Endothelial cell of umbilical vein (primary cell): ENCODE results near the gene MRAS. TPM values are rescaled to one million over a fixed set of nuclear protein-coding genes. Genes with fewer than 3 reads are reported as not detected.

Experiments
- BruUV-seq: library from RNA; stranded (reverse); fragments of 400-500 nt; replicated peaks from 2 replicates; lab custom pipeline; 2021; lab: Mats Ljungman, UMichigan
- CTCF ChIA-PET: fragments of 300-600, 350-600 bp; sonication (Branson Sonifier 250); formaldehyde crosslinking; loops from one replicate; lab custom pipeline; 2021; ENCODE audit warnings: antibody characterized with exemption, inconsistent platforms; lab: Charles Lee
- POLR2A ChIA-PET: fragments of 300-600, 350-600 bp; sonication (Branson Sonifier 250); formaldehyde crosslinking; loops from one replicate; lab custom pipeline; 2021; ENCODE audit warnings: antibody characterized with exemption, inconsistent platforms; lab: Charles Lee
- DNase-seq: peaks from one replicate; pipeline ENCODE4 v3.0.0-alpha.2; 2011; ENCODE audit warnings: low read depth, low spot score
- FAIRE-seq: peaks from 2 replicates; lab custom pipeline; 2011; peaks lifted over from hg19 to GRCh38; lab: Jason Lieb, UNC
- H2AFZ ChIP-seq: 2 replicates; pipeline ENCODE4 v1.6.0; 2012; ENCODE audit warnings: low read depth, low read length, control low read depth, inconsistent platforms
- H3K27ac ChIP-seq: 2 replicates; pipeline ENCODE4 v1.5.1; 2011; ENCODE audit warnings: low read depth, mild to moderate bottlenecking, control low read depth, low read length, moderate library complexity; ENCODE audit not compliant: insufficient read depth
- H3K27me3 ChIP-seq, 2 experiments: 2 replicates each; pipeline versions ENCODE4 v1.6.0 to v1.6.1; 2011; ENCODE audit warnings: low read length in 2 of 2, mixed read lengths in 1 of 2; ENCODE audit not compliant: control insufficient read depth in 2 of 2, insufficient read depth in 2 of 2
- H3K36me3 ChIP-seq, 2 experiments: 2 replicates in 1 of 2; 3 replicates in 1 of 2; pipeline ENCODE4 v1.5.1; 2011; ENCODE audit warnings: low read length in 2 of 2, mild to moderate bottlenecking in 1 of 2, moderate library complexity in 1 of 2; ENCODE audit not compliant: control insufficient read depth in 2 of 2, insufficient read depth in 2 of 2; ENCODE audit errors: extremely low read depth in 1 of 2
- H3K4me1 ChIP-seq: 3 replicates; pipeline ENCODE4 v1.5.1; 2011; ENCODE audit warnings: mild to moderate bottlenecking, low read length; ENCODE audit not compliant: control insufficient read depth, insufficient read depth; ENCODE audit errors: extremely low read depth
- H3K4me2 ChIP-seq: 2 replicates; pipeline ENCODE4 v1.6.1; 2011; ENCODE audit warnings: low read length, control low read depth, mixed read lengths; ENCODE audit not compliant: insufficient read depth
- H3K4me3 ChIP-seq, 3 experiments: fragments of 200-600 bp in 1 of 3; sonication (generic), shearing (Covaris generic) in 1 of 3; replicated peaks in 1 of 3; 2 replicates each; pipeline ENCODE4 v1.5.1; 2011 to 2016; ENCODE audit warnings: control low read depth in 3 of 3, low read length in 3 of 3, mild to moderate bottlenecking in 2 of 3, inconsistent platforms in 1 of 3, low read depth in 1 of 3, moderate library complexity in 1 of 3; ENCODE audit not compliant: insufficient read depth in 1 of 3
- H3K79me2 ChIP-seq: 2 replicates; pipeline ENCODE4 v1.6.0; 2012; ENCODE audit warnings: low read length, inconsistent platforms; ENCODE audit not compliant: control insufficient read depth, insufficient read depth
- H3K9ac ChIP-seq: replicated peaks from 2 replicates; pipeline ENCODE3; 2011; ENCODE audit warnings: low read length, control low read depth; ENCODE audit not compliant: insufficient read depth; ENCODE audit errors: extremely low read depth
- H3K9me1 ChIP-seq: replicated peaks from 3 replicates; pipeline ENCODE4 v1.6.0; 2011; ENCODE audit warnings: mild to moderate bottlenecking, low read length; ENCODE audit not compliant: control insufficient read depth, insufficient read depth; ENCODE audit errors: extremely low read depth
- H3K9me3 ChIP-seq: replicated peaks from 2 replicates; pipeline ENCODE4 v1.5.1; 2012; ENCODE audit warnings: low read length, inconsistent platforms; ENCODE audit not compliant: control insufficient read depth, insufficient read depth
- H4K20me1 ChIP-seq: replicated peaks from 2 replicates; pipeline ENCODE3; 2011; ENCODE audit warnings: mild to moderate bottlenecking, low read length; ENCODE audit not compliant: control insufficient read depth, insufficient read depth; ENCODE audit errors: extremely low read depth
- CTCF ChIP-seq, 2 donors: IDR thresholded peaks; 1 replicate in 1 of 2; 2 replicates in 1 of 2; pipeline ENCODE4 v1.5.1; 2011; ENCODE audit warnings: low read length in 2 of 2, mild to moderate bottlenecking in 2 of 2, moderate library complexity in 2 of 2, control low read depth in 1 of 2, inconsistent platforms in 1 of 2, low read depth in 1 of 2; ENCODE audit not compliant: insufficient read depth in 1 of 2; ENCODE audit errors: extremely low read depth in 1 of 2
- EZH2 ChIP-seq: IDR thresholded peaks from 2 replicates; pipeline ENCODE4 v1.6.1; 2012; ENCODE audit warnings: borderline replicate concordance, low read depth, mild to moderate bottlenecking, moderate library complexity, low read length, inconsistent platforms; ENCODE audit not compliant: severe bottlenecking
- FOS ChIP-seq: IDR thresholded peaks from 2 replicates; pipeline ENCODE4 v1.6.1; 2011; ENCODE audit warnings: mild to moderate bottlenecking, low read length, moderate library complexity, borderline replicate concordance; ENCODE audit not compliant: insufficient read depth
- GATA2 ChIP-seq: IDR thresholded peaks from 2 replicates; pipeline ENCODE4 v1.7.0; 2011; ENCODE audit warnings: low read depth, mild to moderate bottlenecking, moderate library complexity, mixed read lengths, low read length; ENCODE audit not compliant: insufficient read length, insufficient read depth
- JUN ChIP-seq: IDR thresholded peaks from 2 replicates; pipeline ENCODE4 v1.6.1; 2011; ENCODE audit warnings: borderline replicate concordance, low read depth; ENCODE audit not compliant: insufficient read length, insufficient read depth
- MAX ChIP-seq: IDR thresholded peaks from 2 replicates; pipeline ENCODE4 v1.6.1; 2011; ENCODE audit not compliant: insufficient read depth, insufficient read length
- MYC ChIP-seq: IDR thresholded peaks from one replicate; pipeline ENCODE4 v1.6.1; 2011; ENCODE audit warnings: mild to moderate bottlenecking, low read depth, low read length
- POLR2A ChIP-seq: IDR thresholded peaks from 2 replicates; pipeline ENCODE4 v1.6.1; 2012; ENCODE audit warnings: low read depth, mild to moderate bottlenecking, control low read depth, low read length
- POLR2AphosphoS5 ChIP-seq: IDR thresholded peaks from 2 replicates; pipeline ENCODE4 v1.6.1; 2012; ENCODE audit warnings: low read depth, mild to moderate bottlenecking, control low read depth, low read length, moderate library complexity; ENCODE audit not compliant: insufficient read depth
- dilution Hi-C: fragments of 300-500 bp; cut with MboI; formaldehyde crosslinking; loops from one replicate; pipeline ENCODE4 v1.15.0; 2019; ENCODE audit warnings: low sequenced_read_pairs; ENCODE audit not compliant: extremely low pct_ligation_motif_present
- intact Hi-C: fragments of 100-400 bp; cut with micrococcal nuclease; formaldehyde crosslinking; loops from one replicate; pipeline ENCODE4 v1.10.0; 2022
- polyA plus RNA-seq, 4 experiments: library from polyadenylated mRNA; depleted of rRNA in 3 of 4; stranded (reverse) in 3 of 4; unstranded in 1 of 4; fragments of >200 nt; gene quantifications; 2 replicates each; pipeline versions ENCODE4 v1.2.1 to v1.2.3, GENCODE V29; 2011 to 2012; ENCODE audit warnings: missing spikeins in 1 of 4
- total RNA-seq: library from RNA; stranded (reverse); gene quantifications from 2 replicates; pipeline ENCODE4 v1.2.3, GENCODE V29; 2021

MRAS gene
- total and polyA plus RNA-seq, 2 donors (not counting 3 experiments of a cell fraction or from before 2014, with no cell fraction given), result 14.6 to 16.5 TPM

- Histone ChIP-seq H3K79me2 (no peaks in the 10 kb centered on the region), H3K36me3 (no peaks in the 10 kb centered on the region)
- POLR2A ChIA-PET, result no interaction called here
Measured at GRCh38 chr3:138359919-138360868, 11.8 kb downstream of the MRAS start.

More at GRCh38 chr3:138359919-138360868, 11.8 kb downstream of the MRAS start:
- H3K9me3 ChIP-seq, result no peaks in the 10 kb centered on the region
- no peak overlapping the region for H3K9ac ChIP-seq
- FAIRE-seq, result no peak
- CTCF ChIA-PET, result no interaction called here
- H3K9me1 ChIP-seq, result no peaks in the 10 kb centered on the region
- H3K4me3 ChIP-seq, result no peak overlapping the region
- H4K20me1 ChIP-seq, result no peaks in the 10 kb centered on the region
- H3K4me2 ChIP-seq, result no peak overlapping the region
- no peaks in the 10 kb centered on the region for H3K27me3 ChIP-seq
- H3K27ac ChIP-seq, result no peak overlapping the region
- H2AFZ ChIP-seq, result no peak overlapping the region
- H3K4me1 ChIP-seq, result no peaks in the 10 kb centered on the region
- no TSS peak for BruUV-seq
- no peak for TF ChIP-seq POLR2A
- no peak for TF ChIP-seq CTCF (IDR thresholded peaks at IDR 0.05; ENCODE audit: extremely low read depth in 1 of 2, insufficient read depth in 1 of 2, low read depth in 1 of 2, low read length in 2 of 2)
- TF ChIP-seq MAX, result no peak
- no peak for TF ChIP-seq GATA2
- no peak for TF ChIP-seq MYC
- no peak for TF ChIP-seq JUN
- no peak for TF ChIP-seq EZH2
- no peak for TF ChIP-seq POLR2AphosphoS5
- TF ChIP-seq FOS, result no peak
- intact Hi-C loops, result no loop called here
- no peak for DNase-seq
- dilution Hi-C loops, result no loop called here
